Ammon's horn (tissue), 1 donor: ENCODE data around the gene NXPE3.
"Not testable (repeated sequence)": the region's sequence is repeated elsewhere in the genome, so short reads cannot be mapped to it uniquely, and the experiment has no call there.

Experiments used
- DNase-seq: peaks from one replicate; pipeline ENCODE4 v3.0.0-alpha.2; 2016; ENCODE audit warnings: low spot score

Gene NXPE3

GRCh38 chr3:101852983-101853840, 74.2 kb downstream of the NXPE3 start:
- DNase-seq, result no peak

- no peak for DNase-seq
Measured at GRCh38 chr3:101853982-101854381, 75.0 kb downstream of the NXPE3 start.

GRCh38 chr3:101854608-101855304, 75.7 kb downstream of the NXPE3 start:
- no peak for DNase-seq

- no peak for DNase-seq
Measured at GRCh38 chr3:101857301-101857741, 78.3 kb downstream of the NXPE3 start.

- DNase-seq, result no peak
Measured at GRCh38 chr3:101858464-101859030, 79.5 kb downstream of the NXPE3 start.

- no peak for DNase-seq
Measured at GRCh38 chr3:101859882-101860448, 81.0 kb downstream of the NXPE3 start.

- DNase-seq, result no peak
Measured at GRCh38 chr3:101861212-101861788, 82.3 kb downstream of the NXPE3 start.

GRCh38 chr3:101861789-101862415, 82.9 kb downstream of the NXPE3 start:
- DNase-seq, result no peak

GRCh38 chr3:101862416-101863165, 83.6 kb downstream of the NXPE3 start:
- no peak for DNase-seq

GRCh38 chr3:101864926-101865325, 85.9 kb downstream of the NXPE3 start:
- not testable (repeated sequence) for DNase-seq

GRCh38 chr3:101865751-101866509, 86.9 kb downstream of the NXPE3 start:
- DNase-seq, result no peak

GRCh38 chr3:101867511-101867910, 88.5 kb downstream of the NXPE3 start:
- DNase-seq, result no peak

GRCh38 chr3:101867996-101868395, 89.0 kb downstream of the NXPE3 start:
- no peak for DNase-seq

GRCh38 chr3:101868534-101869464, 89.8 kb downstream of the NXPE3 start:
- no peak for DNase-seq

- DNase-seq, result no peak
Measured at GRCh38 chr3:101870138-101870537, 91.1 kb downstream of the NXPE3 start.

- no peak for DNase-seq
Measured at GRCh38 chr3:101873619-101874018, 94.6 kb downstream of the NXPE3 start.

GRCh38 chr3:101876142-101876541, 97.1 kb downstream of the NXPE3 start:
- DNase-seq, result no peak
